ENCODE measurements around the gene ITPR2.

Gene ITPR2

GRCh38 chr12:26379777-26380467 is 453.1 kb downstream of the ITPR2 start:
- ATAC-seq: no peak

- ATAC-seq: no peak
These were observed 454.3 kb downstream of the ITPR2 start for GRCh38 chr12:26378711-26379110.

DNA sequence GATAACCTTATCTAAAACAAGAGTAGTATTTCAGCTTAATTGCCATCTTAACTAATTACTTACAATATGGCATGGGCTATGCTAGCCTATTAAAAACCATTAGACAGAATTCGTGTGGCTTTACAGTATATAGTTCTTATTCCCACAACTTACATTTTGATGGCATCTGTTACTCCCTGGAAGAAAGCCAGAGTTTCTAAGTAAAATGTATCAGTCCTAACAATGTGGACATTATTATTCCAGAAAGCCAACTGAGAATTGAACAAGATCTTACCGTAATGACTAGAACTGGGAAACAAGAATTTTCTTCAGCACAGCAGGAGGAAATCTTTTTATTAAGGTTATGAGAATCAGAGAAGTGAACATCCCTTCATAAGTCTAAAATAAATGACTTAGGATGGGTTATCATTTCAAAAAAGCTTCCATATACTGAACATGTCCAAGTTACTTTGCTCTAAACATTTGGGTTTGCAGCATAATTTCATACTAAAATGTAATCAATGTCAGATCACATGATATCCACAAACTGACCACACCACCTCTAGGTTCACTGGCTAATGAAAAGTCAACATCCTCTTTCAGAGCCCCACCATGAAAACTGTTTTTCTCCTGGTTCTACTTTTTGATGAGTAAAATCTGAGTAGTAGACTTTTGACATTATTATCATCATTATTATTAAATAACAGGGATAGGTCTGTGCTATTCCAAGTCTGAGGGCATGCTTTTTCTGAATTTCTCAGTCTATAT is 457.9 kb downstream of the ITPR2 start:
- no peak for ATAC-seq

- no peak for ATAC-seq
These were observed 459.1 kb downstream of the ITPR2 start for GRCh38 chr12:26373606-26374495.

DNA sequence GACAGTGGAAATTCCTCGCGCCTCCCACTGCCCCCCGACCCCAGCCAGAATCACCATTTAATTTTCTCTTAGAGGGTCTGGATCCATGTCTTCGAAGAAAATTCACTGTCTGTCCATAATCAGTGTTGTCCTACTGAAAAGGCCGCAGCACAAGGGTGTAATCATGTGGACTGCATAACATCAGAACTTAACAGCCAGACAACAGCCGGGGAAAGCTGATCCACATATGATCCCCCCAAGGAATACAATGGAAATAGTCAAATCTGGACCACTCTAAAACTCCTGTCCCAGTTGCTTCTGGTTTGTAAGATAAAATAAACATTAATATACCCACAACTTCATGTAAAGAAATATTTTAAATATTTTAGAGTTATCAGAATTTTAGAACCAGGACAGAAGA is 460.1 kb downstream of the ITPR2 start:
- no peak for ATAC-seq

GRCh38 chr12:26370098-26370497 is 462.9 kb downstream of the ITPR2 start:
- ATAC-seq: no peak

- ATAC-seq: no peak
These were observed 463.4 kb downstream of the ITPR2 start for GRCh38 chr12:26369588-26369987.

- ATAC-seq: no peak
These were observed 464.8 kb downstream of the ITPR2 start for GRCh38 chr12:26367991-26368730.

DNA sequence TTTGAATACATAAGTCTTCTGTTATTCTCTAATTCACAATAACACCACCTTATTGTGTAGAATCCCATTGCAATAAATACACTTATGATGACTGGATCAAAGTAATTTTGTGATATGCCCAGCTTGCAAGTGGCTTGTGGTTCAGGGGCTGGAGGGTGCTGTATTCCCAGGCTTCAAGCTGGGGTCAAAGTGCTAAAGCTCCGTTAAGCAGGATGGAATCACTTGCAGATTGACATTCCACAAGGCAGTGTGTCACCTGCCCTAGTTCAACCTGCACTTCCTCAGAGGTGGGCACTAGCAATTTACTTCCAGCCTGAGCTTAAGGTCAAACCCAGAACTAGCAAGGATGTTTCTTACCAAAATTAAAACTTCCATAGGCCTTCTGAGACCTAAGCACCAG is 471.0 kb downstream of the ITPR2 start:
- ATAC-seq: no peak

DNA sequence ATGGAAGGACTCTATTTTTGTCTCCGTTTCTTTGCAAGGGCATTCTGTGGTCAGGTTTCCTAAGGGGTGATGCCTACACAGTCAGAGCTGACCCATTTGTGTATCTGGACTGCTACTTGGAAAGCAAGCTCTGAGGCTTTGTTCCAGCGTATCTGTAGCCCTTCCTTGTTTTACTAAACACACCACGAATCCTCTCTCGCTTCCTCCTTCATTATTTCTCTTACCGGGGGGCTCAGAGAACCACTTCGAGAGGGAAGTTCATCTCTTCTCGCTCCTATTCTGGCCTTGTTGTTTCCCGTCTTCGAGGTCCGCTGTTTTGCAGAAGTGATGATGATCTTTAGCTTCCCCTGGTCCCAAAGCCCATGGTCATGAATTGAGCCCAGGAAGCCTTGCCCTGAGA is 472.9 kb downstream of the ITPR2 start:
- ATAC-seq: no peak

GRCh38 chr12:26359576-26359975 is 473.4 kb downstream of the ITPR2 start:
- ATAC-seq: no peak

DNA sequence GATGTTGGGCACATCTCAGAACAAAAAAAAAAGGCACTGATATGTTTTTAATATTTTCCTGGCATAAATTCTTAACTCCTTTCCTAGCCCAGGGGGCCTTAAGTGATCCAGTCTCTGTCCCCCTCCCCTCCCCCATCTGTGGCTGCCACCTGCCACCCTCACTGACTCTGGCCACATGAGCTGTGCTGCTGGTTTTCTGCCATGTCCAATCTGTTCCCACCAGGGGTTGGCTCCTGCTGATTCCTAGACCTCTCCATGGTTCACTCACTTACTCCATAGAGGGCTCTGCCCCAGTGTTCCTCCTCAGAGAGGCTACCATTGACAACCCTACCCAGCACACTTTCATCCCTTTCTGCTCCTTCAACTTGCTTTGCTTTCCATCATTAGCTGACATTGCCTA is 474.3 kb downstream of the ITPR2 start:
- no peak for ATAC-seq

GRCh38 chr12:26347300-26347699 is 485.7 kb downstream of the ITPR2 start:
- no peak for ATAC-seq

DNA sequence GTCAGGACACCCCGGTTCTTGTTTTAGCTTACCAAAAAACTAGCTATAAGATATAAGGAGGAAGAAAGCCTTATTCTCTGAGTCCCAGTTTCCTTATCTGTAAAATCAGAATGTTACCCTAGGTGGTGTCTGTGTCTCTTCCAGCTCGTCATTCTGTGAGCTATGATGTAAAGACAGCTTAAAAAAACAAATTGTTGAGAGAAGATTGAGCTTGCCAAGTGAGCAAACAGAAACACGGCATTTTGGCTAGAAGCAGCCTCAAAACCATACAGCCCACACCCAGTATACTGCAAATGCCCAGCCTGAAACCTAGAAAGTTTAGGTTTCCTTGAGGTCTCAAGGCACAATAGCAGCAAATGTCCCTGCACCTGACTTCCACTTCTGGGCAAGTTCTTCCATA is 486.3 kb downstream of the ITPR2 start:
- ATAC-seq: no peak

DNA sequence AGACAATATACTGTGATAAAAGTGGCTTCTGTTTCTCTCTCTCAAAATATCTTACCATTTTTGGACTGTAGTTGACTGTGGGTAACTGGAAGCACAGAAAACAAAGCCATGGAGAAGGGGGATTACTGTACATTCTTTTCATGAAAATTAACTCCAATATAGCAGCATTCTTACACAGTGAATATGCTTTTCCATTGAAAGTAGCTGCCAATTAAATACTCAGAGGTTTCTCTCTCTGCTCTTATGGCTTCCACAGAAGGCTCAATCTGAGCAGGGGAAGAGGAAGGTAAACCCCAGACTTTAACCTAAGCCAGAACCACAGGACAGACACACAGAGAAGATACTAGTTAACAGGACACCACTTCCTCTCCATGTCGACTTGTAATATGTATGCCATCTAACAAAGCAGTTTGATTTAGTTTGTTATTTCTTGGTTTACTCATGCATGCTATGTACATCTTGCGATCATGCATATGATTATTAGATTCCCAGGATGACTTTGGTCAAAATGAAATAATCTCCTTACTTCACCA is 487.5 kb downstream of the ITPR2 start:
- no peak for ATAC-seq

DNA sequence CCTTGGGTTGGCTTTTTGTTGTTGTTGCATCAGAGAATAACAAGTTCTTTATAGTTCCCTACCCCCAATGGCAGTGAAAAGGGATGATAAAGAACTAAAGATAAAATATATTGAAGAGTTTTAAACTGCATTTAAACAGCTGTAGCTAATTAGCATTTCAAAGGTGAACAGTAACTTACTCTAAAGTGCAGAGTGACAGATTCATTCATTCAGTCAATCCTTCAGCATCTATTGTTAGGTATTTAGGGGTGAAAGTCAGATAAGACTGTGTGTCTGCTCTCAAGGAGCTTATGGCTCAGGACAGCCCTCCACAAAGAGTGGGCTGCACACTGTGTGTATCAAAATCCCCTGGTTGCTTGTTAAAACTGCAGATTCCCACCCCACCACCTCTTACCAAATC is 491.5 kb downstream of the ITPR2 start:
- ATAC-seq: no peak

- ATAC-seq: peak in 1 of 2 donors; percentile 38
These were observed 492.3 kb downstream of the ITPR2 start for GRCh38 chr12:26340649-26341048.

DNA sequence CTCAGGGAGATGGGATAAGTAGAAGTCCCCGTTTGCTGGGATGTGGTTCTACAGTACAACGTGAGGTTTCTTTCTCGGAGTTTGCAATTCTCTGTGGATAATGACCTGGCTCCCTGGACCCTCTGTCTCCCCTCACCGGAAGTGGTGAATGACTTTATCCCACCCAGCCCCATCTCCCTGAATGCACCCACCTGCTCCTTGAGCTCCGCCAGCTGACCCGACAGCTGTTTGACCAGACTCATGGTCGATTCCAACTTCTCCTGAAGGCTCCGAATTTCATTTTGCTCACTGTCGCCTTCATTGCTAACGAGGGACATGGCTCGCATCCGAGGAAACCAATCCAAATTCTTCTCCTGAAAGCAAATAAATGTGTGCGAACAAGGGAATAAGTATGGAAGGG is 493.0 kb downstream of the ITPR2 start:
- no peak for ATAC-seq

- no peak for ATAC-seq
These were observed 494.1 kb downstream of the ITPR2 start for GRCh38 chr12:26338586-26339572.

DNA sequence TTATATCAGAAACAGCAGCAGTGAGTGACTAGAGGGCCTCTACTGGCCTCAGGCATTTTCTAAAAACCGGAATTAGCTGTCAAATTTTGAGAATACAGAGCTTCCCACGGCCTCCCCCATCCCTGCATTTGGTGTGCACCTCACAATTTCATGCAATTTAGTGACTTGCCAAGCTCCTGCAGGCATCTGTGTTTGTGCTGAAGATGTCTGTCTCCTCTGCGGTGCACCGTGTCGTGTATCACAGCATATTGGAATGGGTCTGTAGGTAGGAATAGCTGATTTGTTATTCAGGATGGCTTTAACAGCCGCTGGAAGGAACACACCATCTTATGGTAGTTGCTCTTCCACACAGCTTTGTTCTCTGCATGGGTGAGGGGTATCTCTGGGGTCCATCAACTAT is 497.3 kb downstream of the ITPR2 start:
- no peak for ATAC-seq

- no peak for ATAC-seq
These were observed 498.3 kb downstream of the ITPR2 start for GRCh38 chr12:26334621-26335124.

Measured in activated CD4-positive, CD25-positive, alpha-beta regulatory T cell treated with anti-CD3 and anti-CD28 coated beads, Interleukin-2, amount 50 U/mL, for 24 hours (primary cell).